Measurements from ENCODE around the gene ZNF536. TPM values are rescaled to one million over a fixed set of nuclear protein-coding genes. Genes with fewer than 3 reads are reported as not detected.

The ZNF536 gene
- total RNA-seq, 1 experiment from 2014 or later = 0.05 TPM

DNA sequence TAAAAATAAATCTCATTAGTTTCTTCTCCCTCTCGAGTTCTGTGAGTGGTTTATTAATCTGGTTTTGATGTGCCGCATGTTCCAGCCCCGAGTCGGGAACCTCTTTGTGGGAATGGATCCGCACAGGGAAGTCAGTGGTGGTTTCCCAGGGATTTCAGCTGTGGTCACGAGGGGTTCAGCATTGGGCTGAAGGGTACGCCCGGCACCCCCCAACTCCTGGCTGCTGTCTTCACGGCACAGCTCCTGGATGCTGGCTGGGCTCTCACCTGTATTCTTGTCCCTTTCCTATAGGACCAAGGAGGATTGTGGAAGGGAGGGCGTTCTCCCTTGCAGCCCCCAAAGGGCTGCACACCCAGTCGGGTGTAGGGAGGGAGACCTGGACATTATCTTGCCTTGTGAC, 167.8 kb downstream of the ZNF536 start:
- ChIA-PET CTCF (no interaction called here), POLR2A (no interaction called here)
- in situ Hi-C loops (cut with HindIII; ENCODE audit: low pct_unique_long_range_greater_than_20kb, low sequenced_read_pairs) = no loop called here
- ATAC-seq = no peak
- DNase-seq (ENCODE audit: low read depth, low spot score) = no peak
- no TSS peak for BruUV-seq (replicated peaks)
- H3K27me3 ChIP-seq (ENCODE audit: control insufficient read depth, insufficient read depth, low read length) = 0 out of 2 replicates have a peak, but pooled peaks cover 4% of the 10 kb centered on the region
- no peak overlapping the region for H3K4me3 ChIP-seq (ENCODE audit: low read depth in 2 of 2, low read length in 2 of 2)
- H3K27ac ChIP-seq (ENCODE audit: low read length) = no peak overlapping the region
- no peaks in the 10 kb centered on the region for H3K36me3 ChIP-seq (ENCODE audit: control insufficient read depth, insufficient read depth, low read length)
- H3K4me1 ChIP-seq (ENCODE audit: control insufficient read depth, insufficient read depth, low read length) = no peaks in the 10 kb centered on the region
- H3K9me3 ChIP-seq (ENCODE audit: control insufficient read depth, insufficient read depth, low read depth, low read length) = no peaks in the 10 kb centered on the region
- intact Hi-C loops (cut with micrococcal nuclease; ENCODE audit: unreplicated experiment) = no loop called here
- TF ChIP-seq SIN3A (IDR thresholded peaks at IDR 0.05; ENCODE audit: borderline replicate concordance, insufficient read depth, low read depth, low read length) = no peak
- no peak for TF ChIP-seq POLR2AphosphoS5 (IDR thresholded peaks at IDR 0.05; ENCODE audit: low read depth, low read length)
- no peak for TF ChIP-seq TCF7L2 (IDR thresholded peaks at IDR 0.05; ENCODE audit: low read depth, low read length)
- TF ChIP-seq, protein P1, sequence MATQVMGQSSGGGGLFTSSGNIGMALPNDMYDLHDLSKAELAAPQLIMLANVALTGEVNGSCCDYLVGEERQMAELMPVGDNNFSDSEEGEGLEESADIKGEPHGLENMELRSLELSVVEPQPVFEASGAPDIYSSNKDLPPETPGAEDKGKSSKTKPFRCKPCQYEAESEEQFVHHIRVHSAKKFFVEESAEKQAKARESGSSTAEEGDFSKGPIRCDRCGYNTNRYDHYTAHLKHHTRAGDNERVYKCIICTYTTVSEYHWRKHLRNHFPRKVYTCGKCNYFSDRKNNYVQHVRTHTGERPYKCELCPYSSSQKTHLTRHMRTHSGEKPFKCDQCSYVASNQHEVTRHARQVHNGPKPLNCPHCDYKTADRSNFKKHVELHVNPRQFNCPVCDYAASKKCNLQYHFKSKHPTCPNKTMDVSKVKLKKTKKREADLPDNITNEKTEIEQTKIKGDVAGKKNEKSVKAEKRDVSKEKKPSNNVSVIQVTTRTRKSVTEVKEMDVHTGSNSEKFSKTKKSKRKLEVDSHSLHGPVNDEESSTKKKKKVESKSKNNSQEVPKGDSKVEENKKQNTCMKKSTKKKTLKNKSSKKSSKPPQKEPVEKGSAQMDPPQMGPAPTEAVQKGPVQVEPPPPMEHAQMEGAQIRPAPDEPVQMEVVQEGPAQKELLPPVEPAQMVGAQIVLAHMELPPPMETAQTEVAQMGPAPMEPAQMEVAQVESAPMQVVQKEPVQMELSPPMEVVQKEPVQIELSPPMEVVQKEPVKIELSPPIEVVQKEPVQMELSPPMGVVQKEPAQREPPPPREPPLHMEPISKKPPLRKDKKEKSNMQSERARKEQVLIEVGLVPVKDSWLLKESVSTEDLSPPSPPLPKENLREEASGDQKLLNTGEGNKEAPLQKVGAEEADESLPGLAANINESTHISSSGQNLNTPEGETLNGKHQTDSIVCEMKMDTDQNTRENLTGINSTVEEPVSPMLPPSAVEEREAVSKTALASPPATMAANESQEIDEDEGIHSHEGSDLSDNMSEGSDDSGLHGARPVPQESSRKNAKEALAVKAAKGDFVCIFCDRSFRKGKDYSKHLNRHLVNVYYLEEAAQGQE (IDR thresholded peaks at IDR 0.05; ENCODE audit: insufficient read depth in 1 of 2, low read depth in 2 of 2, low read length in 1 of 2) = no peak
- TF ChIP-seq, protein P2, sequence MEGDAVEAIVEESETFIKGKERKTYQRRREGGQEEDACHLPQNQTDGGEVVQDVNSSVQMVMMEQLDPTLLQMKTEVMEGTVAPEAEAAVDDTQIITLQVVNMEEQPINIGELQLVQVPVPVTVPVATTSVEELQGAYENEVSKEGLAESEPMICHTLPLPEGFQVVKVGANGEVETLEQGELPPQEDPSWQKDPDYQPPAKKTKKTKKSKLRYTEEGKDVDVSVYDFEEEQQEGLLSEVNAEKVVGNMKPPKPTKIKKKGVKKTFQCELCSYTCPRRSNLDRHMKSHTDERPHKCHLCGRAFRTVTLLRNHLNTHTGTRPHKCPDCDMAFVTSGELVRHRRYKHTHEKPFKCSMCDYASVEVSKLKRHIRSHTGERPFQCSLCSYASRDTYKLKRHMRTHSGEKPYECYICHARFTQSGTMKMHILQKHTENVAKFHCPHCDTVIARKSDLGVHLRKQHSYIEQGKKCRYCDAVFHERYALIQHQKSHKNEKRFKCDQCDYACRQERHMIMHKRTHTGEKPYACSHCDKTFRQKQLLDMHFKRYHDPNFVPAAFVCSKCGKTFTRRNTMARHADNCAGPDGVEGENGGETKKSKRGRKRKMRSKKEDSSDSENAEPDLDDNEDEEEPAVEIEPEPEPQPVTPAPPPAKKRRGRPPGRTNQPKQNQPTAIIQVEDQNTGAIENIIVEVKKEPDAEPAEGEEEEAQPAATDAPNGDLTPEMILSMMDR (IDR thresholded peaks at IDR 0.05) = no peak

DNA sequence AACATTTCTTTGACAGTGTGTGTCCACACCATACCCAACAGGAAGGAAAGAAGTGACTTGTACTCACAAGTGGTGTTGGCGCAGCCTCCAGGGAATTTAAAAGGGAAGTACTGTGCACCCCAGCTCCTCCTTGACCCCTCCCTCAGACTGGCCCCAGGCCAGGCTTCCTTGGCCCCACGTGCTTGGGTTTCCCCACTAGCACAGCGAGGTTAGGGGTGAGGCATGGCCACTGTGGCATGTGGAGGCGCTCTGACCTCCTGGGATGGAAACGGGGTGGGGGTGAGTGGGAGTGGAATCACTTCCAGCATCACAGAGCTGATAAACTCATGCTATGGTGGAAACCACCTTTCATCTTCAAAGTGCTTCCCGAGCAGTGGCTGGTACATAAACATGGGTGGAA, 168.6 kb downstream of the ZNF536 start:
- Histone ChIP-seq H3K4me1 (ENCODE audit: control insufficient read depth, insufficient read depth, low read length) (no peaks in the 10 kb centered on the region), H3K27ac (ENCODE audit: low read length) (no peak overlapping the region), H3K27me3 (ENCODE audit: control insufficient read depth, insufficient read depth, low read length) (0 out of 2 replicates have a peak, but pooled peaks cover 4% of the 10 kb centered on the region), H3K9me3 (ENCODE audit: control insufficient read depth, insufficient read depth, low read depth, low read length) (no peaks in the 10 kb centered on the region), H3K4me3 (ENCODE audit: low read depth in 2 of 2, low read length in 2 of 2) (no peak overlapping the region), H3K36me3 (ENCODE audit: control insufficient read depth, insufficient read depth, low read length) (no peaks in the 10 kb centered on the region)
- TF ChIP-seq TCF7L2 (IDR thresholded peaks at IDR 0.05; ENCODE audit: low read depth, low read length) (no peak), SIN3A (IDR thresholded peaks at IDR 0.05; ENCODE audit: borderline replicate concordance, insufficient read depth, low read depth, low read length) (no peak)
- TF ChIP-seq, protein P2 (IDR thresholded peaks at IDR 0.05) = no peak
- ATAC-seq (no peak), DNase-seq (ENCODE audit: low read depth, low spot score) (no peak)
- intact Hi-C loops (cut with micrococcal nuclease; ENCODE audit: unreplicated experiment) = no loop called here
- ChIA-PET CTCF (no interaction called here), POLR2A (no interaction called here)
- no TSS peak for BruUV-seq (replicated peaks)
- in situ Hi-C loops (cut with HindIII; ENCODE audit: low pct_unique_long_range_greater_than_20kb, low sequenced_read_pairs) = no loop called here
